Measurements from ENCODE around the gene ZNF546.

GRCh38 chr19:40056505-40056904, 59.6 kb downstream of the ZNF546 start:
- TF ChIP-seq, protein P1, sequence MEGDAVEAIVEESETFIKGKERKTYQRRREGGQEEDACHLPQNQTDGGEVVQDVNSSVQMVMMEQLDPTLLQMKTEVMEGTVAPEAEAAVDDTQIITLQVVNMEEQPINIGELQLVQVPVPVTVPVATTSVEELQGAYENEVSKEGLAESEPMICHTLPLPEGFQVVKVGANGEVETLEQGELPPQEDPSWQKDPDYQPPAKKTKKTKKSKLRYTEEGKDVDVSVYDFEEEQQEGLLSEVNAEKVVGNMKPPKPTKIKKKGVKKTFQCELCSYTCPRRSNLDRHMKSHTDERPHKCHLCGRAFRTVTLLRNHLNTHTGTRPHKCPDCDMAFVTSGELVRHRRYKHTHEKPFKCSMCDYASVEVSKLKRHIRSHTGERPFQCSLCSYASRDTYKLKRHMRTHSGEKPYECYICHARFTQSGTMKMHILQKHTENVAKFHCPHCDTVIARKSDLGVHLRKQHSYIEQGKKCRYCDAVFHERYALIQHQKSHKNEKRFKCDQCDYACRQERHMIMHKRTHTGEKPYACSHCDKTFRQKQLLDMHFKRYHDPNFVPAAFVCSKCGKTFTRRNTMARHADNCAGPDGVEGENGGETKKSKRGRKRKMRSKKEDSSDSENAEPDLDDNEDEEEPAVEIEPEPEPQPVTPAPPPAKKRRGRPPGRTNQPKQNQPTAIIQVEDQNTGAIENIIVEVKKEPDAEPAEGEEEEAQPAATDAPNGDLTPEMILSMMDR (IDR thresholded peaks at IDR 0.05), result no peak
- no peak for TF ChIP-seq ZFX (IDR thresholded peaks at IDR 0.05; ENCODE audit: borderline replicate concordance)

Measured in 22Rv1 (cell line).